H54 (cell line): ENCODE measurements around the gene SCAP.
"Not testable (repeated sequence)": the region's sequence is repeated elsewhere in the genome, so short reads cannot be mapped to it uniquely, and the experiment has no call there.

Source experiments
- DNase-seq: peaks from one replicate; pipeline ENCODE4 v3.0.0; 2011; ENCODE audit warnings: low spot score, mixed read lengths; ENCODE audit not compliant: insufficient read length
- FAIRE-seq: peaks from 3 replicates; lab custom pipeline; 2011; peaks lifted over from hg19 to GRCh38; lab: Jason Lieb, UNC
- POLR2A ChIP-seq: IDR thresholded peaks from 2 replicates; pipeline ENCODE4 v1.6.1; 2011; ENCODE audit warnings: low read depth, mild to moderate bottlenecking, low read length

SCAP gene

GRCh38 chr3:47475570-47476329, at the start of gene SCAP:
Gene SCAP (minus strand): TSS chr3:47475941. CDS start chr3:47442993, 32,948 bp downstream.
- 0 out of 2 replicates have a peak, but pooled peaks have one; percentile 36 for TF ChIP-seq POLR2A
- DNase-seq (peak; percentile 89), FAIRE-seq (no peak)

GRCh38 chr3:47523310-47524073, 47.8 kb upstream of the SCAP start:
- DNase-seq (no peak), FAIRE-seq (no peak)
- TF ChIP-seq POLR2A, result no peak

GRCh38 chr3:47522082-47522987, 46.6 kb upstream of the SCAP start:
- no peak for TF ChIP-seq POLR2A
- DNase-seq, result peak; percentile 73
- peak; percentile 48 for FAIRE-seq

- TF ChIP-seq POLR2A, result no peak
- FAIRE-seq (no peak), DNase-seq (no peak)
Observed at GRCh38 chr3:47520756-47521155, 45.0 kb upstream of the SCAP start.

- FAIRE-seq (no peak), DNase-seq (no peak)
- TF ChIP-seq POLR2A, result no peak
Observed at GRCh38 chr3:47517937-47518336, 42.2 kb upstream of the SCAP start.

- DNase-seq, result no peak
- no peak for TF ChIP-seq POLR2A
- FAIRE-seq, result no peak
Observed at GRCh38 chr3:47515864-47516319, 40.2 kb upstream of the SCAP start.

- DNase-seq, result no peak
- TF ChIP-seq POLR2A, result no peak
- no peak for FAIRE-seq
Observed at GRCh38 chr3:47515100-47515499, 39.4 kb upstream of the SCAP start.

GRCh38 chr3:47513125-47513929, 37.6 kb upstream of the SCAP start, which contains the start of gene ELP6:
Gene ELP6 (minus strand): TSS chr3:47513712. CDS start chr3:47513590, 122 bp downstream.
- DNase-seq (peak; percentile 96), FAIRE-seq (peak; percentile 20)
- TF ChIP-seq POLR2A, result peak; percentile 90

- FAIRE-seq (no peak), DNase-seq (no peak)
- no peak for TF ChIP-seq POLR2A
Observed at GRCh38 chr3:47512416-47513124, 36.8 kb upstream of the SCAP start.

GRCh38 chr3:47505267-47505666, 29.5 kb upstream of the SCAP start:
- not testable (repeated sequence) for DNase-seq, FAIRE-seq

GRCh38 chr3:47504113-47504512, 28.4 kb upstream of the SCAP start:
- DNase-seq (no peak), FAIRE-seq (no peak)
- TF ChIP-seq POLR2A, result no peak

- TF ChIP-seq POLR2A, result no peak
- FAIRE-seq (no peak), DNase-seq (no peak)
Observed at GRCh38 chr3:47503033-47503432, 27.3 kb upstream of the SCAP start.
